WERI-Rb-1 (cell line): Measurements from ENCODE around the gene MAGEC1.

ENCODE experiments used
- DNase-seq: peaks from one replicate; pipeline ENCODE4 v3.0.0-alpha.2; 2020
- H3K27ac ChIP-seq: fragments of 250-450 bp; sonication (Bioruptor Pico); 2 replicates; pipeline ENCODE4 v1.5.1; 2020; ENCODE audit warnings: mild to moderate bottlenecking, moderate library complexity
- H3K27me3 ChIP-seq: fragments of 250-450 bp; sonication (Bioruptor Pico); 2 replicates; pipeline ENCODE4 v1.5.1; 2021; ENCODE audit warnings: mild to moderate bottlenecking, low read depth, moderate library complexity; ENCODE audit not compliant: insufficient read depth, severe bottlenecking
- H3K36me3 ChIP-seq: fragments of 250-450 bp; sonication (Bioruptor Pico); 2 replicates; pipeline ENCODE4 v1.5.1; 2020; ENCODE audit warnings: mild to moderate bottlenecking, moderate library complexity
- H3K4me3 ChIP-seq: 2 replicates; pipeline ENCODE4 v1.5.1; 2011; ENCODE audit warnings: low read depth, mild to moderate bottlenecking, control low read depth, low read length
- H3K9me3 ChIP-seq: fragments of 250-450 bp; sonication (Bioruptor Pico); 2 replicates; pipeline ENCODE4 v1.5.1; 2021; ENCODE audit warnings: mild to moderate bottlenecking, moderate library complexity; ENCODE audit not compliant: severe bottlenecking
- TF ChIP-seq, protein P1 (sequence below): IDR thresholded peaks from 2 replicates; pipeline ENCODE4 v1.5.1; 2011; ENCODE audit warnings: low read depth, mild to moderate bottlenecking, control low read depth, inconsistent platforms, low read length

MAGEC1 gene

GRCh38 chrX:141902366-141902765, 1.3 kb upstream of the MAGEC1 start:
- Histone ChIP-seq H3K9me3 (no peaks in the 10 kb centered on the region), H3K4me3 (no peak overlapping the region), H3K27me3 (peaks cover 53% of the 10 kb centered on the region), H3K36me3 (no peaks in the 10 kb centered on the region), H3K27ac (no peak overlapping the region)
- TF ChIP-seq, protein P1, sequence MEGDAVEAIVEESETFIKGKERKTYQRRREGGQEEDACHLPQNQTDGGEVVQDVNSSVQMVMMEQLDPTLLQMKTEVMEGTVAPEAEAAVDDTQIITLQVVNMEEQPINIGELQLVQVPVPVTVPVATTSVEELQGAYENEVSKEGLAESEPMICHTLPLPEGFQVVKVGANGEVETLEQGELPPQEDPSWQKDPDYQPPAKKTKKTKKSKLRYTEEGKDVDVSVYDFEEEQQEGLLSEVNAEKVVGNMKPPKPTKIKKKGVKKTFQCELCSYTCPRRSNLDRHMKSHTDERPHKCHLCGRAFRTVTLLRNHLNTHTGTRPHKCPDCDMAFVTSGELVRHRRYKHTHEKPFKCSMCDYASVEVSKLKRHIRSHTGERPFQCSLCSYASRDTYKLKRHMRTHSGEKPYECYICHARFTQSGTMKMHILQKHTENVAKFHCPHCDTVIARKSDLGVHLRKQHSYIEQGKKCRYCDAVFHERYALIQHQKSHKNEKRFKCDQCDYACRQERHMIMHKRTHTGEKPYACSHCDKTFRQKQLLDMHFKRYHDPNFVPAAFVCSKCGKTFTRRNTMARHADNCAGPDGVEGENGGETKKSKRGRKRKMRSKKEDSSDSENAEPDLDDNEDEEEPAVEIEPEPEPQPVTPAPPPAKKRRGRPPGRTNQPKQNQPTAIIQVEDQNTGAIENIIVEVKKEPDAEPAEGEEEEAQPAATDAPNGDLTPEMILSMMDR: no peak
- no peak for DNase-seq

DNA sequence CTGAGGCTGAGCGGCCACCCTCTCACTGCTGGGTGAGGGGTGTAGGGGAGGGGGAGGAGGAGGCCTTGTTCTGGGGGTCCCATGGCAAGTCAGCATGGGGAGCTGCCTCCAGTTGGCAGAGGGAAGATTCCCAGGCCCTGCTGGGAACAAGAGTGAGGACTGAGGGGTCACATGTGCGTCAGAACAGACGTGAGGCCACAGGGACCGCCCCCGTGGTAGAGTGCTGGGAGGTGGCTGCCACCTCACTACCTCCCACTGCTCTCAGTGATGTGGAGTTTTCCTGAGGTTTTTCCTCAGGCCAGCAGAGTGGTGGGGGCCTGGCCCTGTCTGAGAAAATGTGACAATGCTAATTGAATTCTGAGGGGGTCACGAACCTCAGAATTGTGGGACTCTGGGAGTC, 568 bp downstream of the MAGEC1 start:
- H3K9me3 ChIP-seq: no peaks in the 10 kb centered on the region
- no peak overlapping the region for H3K27ac ChIP-seq
- TF ChIP-seq, protein P1: no peak
- no peak overlapping the region for H3K4me3 ChIP-seq
- H3K27me3 ChIP-seq: peaks cover 53% of the 10 kb centered on the region
- DNase-seq: no peak
- H3K36me3 ChIP-seq: no peaks in the 10 kb centered on the region

DNA sequence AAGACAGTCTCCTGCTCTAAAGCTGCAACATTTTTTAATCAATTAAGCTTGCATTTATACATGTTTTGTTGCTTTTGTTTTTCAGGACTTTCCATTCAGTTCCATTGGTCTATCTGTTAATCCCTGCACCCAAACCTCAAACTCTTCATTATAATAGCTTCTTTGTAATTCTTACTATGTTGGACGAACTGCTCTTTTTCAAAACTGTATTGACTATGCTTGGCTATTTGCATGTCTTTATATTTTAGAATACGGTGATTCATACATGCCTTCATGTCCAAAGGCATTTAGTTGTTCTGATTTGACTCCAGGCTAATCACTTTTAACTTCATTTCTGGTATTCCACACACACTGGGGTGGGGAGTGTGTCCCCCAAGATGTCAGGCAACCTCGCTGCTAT, 14.1 kb downstream of the MAGEC1 start:
- Histone ChIP-seq H3K9me3 (no peaks in the 10 kb centered on the region), H3K27ac (no peak overlapping the region), H3K4me3 (no peak overlapping the region), H3K36me3 (no peaks in the 10 kb centered on the region), H3K27me3 (peaks cover 26% of the 10 kb centered on the region)
- TF ChIP-seq, protein P1: no peak
- DNase-seq: no peak

DNA sequence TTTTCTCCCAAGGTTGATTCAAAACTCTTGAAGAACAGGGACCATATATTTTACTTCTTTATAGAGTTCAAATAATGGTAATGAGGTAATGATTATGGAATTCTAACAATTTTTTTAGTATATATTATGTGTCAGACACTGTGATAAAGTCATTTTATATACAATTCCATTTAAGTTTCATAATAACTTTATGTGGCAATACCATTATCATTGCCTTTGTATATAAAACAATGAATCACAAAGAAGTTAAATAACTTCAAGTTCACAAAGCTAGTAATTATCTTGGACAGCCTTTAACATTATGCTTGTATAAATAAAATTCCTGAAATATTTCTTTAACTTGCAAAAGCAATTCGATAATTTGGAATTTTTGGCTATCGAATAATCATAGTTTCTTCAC, 20.6 kb downstream of the MAGEC1 start:
- DNase-seq: no peak
- Histone ChIP-seq H3K36me3 (no peaks in the 10 kb centered on the region), H3K27me3 (peaks cover 23% of the 10 kb centered on the region), H3K4me3 (no peak overlapping the region), H3K27ac (no peak overlapping the region), H3K9me3 (no peaks in the 10 kb centered on the region)
- TF ChIP-seq, protein P1: no peak

- H3K36me3 ChIP-seq: no peaks in the 10 kb centered on the region
- H3K4me3 ChIP-seq: no peak overlapping the region
- no peak overlapping the region for H3K27ac ChIP-seq
- TF ChIP-seq, protein P1: no peak
- peaks cover 3% of the 10 kb centered on the region for H3K27me3 ChIP-seq
- no peak for DNase-seq
- H3K9me3 ChIP-seq: no peaks in the 10 kb centered on the region
Observed at GRCh38 chrX:141928432-141928831, 24.7 kb downstream of the MAGEC1 start.

- TF ChIP-seq, protein P1: no peak
- Histone ChIP-seq H3K27me3 (peaks cover 12% of the 10 kb centered on the region), H3K9me3 (no peaks in the 10 kb centered on the region), H3K4me3 (no peak overlapping the region), H3K36me3 (no peaks in the 10 kb centered on the region), H3K27ac (no peak overlapping the region)
- no peak for DNase-seq
Observed at GRCh38 chrX:141934059-141934641, 30.5 kb downstream of the MAGEC1 start.
